GM21619 (cell line): ENCODE measurements around the gene ITGB2.
"Not testable (repeated sequence)": the region's sequence is repeated elsewhere in the genome, so short reads cannot be mapped to it uniquely, and the experiment has no call there.

Source experiments
- ATAC-seq: cut with Tn5 transposase; IDR thresholded peaks from one replicate; pipeline ENCODE4 v1.9.1; 2021; ENCODE audit not compliant: unreplicated experiment

Gene ITGB2

GRCh38 chr21:44887126-44887806 lies 33.4 kb downstream of the ITGB2 start:
- no peak for ATAC-seq

- no peak for ATAC-seq
These were observed 34.3 kb downstream of the ITGB2 start for GRCh38 chr21:44886113-44887075.

- ATAC-seq: no peak
These were observed 35.1 kb downstream of the ITGB2 start for GRCh38 chr21:44885615-44886014.

- no peak for ATAC-seq
These were observed 36.6 kb downstream of the ITGB2 start for GRCh38 chr21:44884097-44884496.

GRCh38 chr21:44883250-44883649 lies 37.4 kb downstream of the ITGB2 start:
- ATAC-seq: no peak

GRCh38 chr21:44881198-44881872 lies 39.4 kb downstream of the ITGB2 start:
- ATAC-seq: no peak

GRCh38 chr21:44880405-44881197 lies 40.1 kb downstream of the ITGB2 start:
- ATAC-seq: no peak

- ATAC-seq: not testable (repeated sequence)
These were observed 41.5 kb downstream of the ITGB2 start for GRCh38 chr21:44879238-44879637.

GRCh38 chr21:44878053-44878982 lies 42.4 kb downstream of the ITGB2 start:
- ATAC-seq: no peak

GRCh38 chr21:44876849-44877575 lies 43.7 kb downstream of the ITGB2 start:
- ATAC-seq: no peak

GRCh38 chr21:44875316-44875700 lies 45.4 kb downstream of the ITGB2 start:
- no peak for ATAC-seq

- peak; percentile 15 for ATAC-seq
These were observed 46.0 kb downstream of the ITGB2 start for GRCh38 chr21:44874497-44875315.

- ATAC-seq: peak; percentile 6
These were observed 46.5 kb downstream of the ITGB2 start for GRCh38 chr21:44874240-44874496.

- peak; percentile 63 for ATAC-seq
These were observed 47.1 kb downstream of the ITGB2 start, which contains the start of gene PTTG1IP for GRCh38 chr21:44873356-44874239. Gene PTTG1IP, minus strand, starts transcription at chr21:44873690. Its CDS starts 74 bp downstream, at chr21:44873616.

GRCh38 chr21:44872649-44873355 lies 47.9 kb downstream of the ITGB2 start:
- ATAC-seq: no peak

- ATAC-seq: no peak
These were observed 48.4 kb downstream of the ITGB2 start for GRCh38 chr21:44872323-44872648.
